Activated CD8-positive, alpha-beta memory T cell treated with anti-CD3 and anti-CD28 coated beads, Interleukin-2, amount 50 U/mL, for 4 hours (primary cell): ENCODE results near the gene IL15RA.
A peak's percentile ranks its signal among the peaks of the same experiment; 100 is the strongest.

Experiments used
- DNase-seq: peaks from one replicate; pipeline ENCODE4 v3.0.0-alpha.2; 2020

The IL15RA gene

GRCh38 chr10:5977471-5978229 is at the start of gene IL15RA:
TSS of gene IL15RA (minus strand) at chr10:5977543. CDS start at chr10:5977492, 51 bp downstream.
- peak; percentile 92 for DNase-seq

DNA sequence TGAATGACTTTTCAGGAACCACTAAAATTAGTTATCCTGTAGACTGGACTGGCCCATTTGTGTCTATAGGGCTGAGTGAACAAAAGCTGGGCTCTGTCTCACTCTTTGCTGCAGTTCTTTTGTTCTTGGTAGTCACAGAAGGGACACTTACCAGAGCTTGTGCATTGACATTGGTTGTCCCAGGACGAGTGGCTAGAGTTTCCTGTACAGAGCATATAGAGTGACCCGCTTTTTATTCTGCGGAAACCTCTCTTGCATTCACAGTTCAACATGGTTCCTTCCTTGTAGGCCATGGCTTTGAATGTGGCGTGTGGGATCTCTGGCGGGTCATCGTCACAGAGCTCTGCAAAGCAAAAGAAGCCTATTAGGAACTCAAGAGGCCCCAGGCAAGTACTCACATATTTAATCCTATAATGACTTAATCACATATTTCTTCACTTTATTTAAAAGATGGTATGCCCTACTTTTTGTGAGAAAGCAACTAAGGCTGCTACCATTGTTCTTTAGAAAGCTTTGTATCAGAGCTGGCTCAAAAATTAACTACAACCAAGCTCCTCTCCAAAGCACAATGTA is 48.4 kb upstream of the IL15RA start:
- no peak for DNase-seq

- no peak for DNase-seq
Measured at GRCh38 chr10:6024334-6024682, 47.0 kb upstream of the IL15RA start.

- no peak for DNase-seq
Measured at GRCh38 chr10:6023661-6024333, 46.5 kb upstream of the IL15RA start.

DNA sequence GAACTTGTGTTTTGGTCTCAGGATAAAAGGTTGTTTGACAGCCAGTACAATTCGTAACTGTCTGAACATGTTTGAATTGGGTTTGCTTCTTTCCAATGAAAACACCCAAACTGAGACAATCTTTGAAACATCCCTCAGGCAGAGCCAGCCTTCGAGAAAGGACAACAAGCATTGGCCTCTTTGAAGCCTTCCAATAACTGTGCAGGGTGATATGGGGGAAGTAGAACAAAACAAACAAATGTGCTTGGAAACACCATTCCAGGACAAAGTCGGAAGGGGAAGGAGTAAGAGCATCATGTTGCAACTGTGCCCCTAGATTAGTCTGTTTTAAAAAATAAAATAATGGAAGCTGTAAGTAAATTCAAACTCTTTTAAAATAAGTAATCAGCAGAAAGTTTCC is 45.3 kb upstream of the IL15RA start:
- no peak for DNase-seq

GRCh38 chr10:6020826-6021225 is 43.5 kb upstream of the IL15RA start:
- DNase-seq = no peak

- no peak for DNase-seq
Measured at GRCh38 chr10:6019796-6020195, 42.5 kb upstream of the IL15RA start.

GRCh38 chr10:6019010-6019782 is 41.9 kb upstream of the IL15RA start:
- no peak for DNase-seq

DNA sequence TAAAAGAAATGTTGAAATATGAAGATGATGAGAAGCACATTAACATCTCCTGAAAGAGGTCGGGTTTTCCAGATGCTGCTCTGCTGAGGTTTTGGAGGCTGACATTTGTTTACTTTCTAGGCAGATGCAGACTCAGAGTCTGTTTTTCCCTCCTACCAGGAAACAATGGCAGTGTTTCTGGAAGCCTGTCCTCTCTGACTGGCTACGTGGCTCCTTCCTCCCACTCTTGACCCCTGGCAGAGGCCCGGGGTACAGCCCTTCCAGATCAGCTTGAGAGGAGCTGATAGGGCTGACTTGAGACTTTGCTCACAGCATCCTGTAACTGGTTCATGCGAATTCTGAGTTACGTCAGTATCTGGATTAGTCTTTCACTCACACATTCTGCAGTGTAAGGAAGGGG is 41.1 kb upstream of the IL15RA start:
- DNase-seq = no peak

GRCh38 chr10:6017781-6018354 is 40.5 kb upstream of the IL15RA start:
- no peak for DNase-seq

GRCh38 chr10:6014241-6014761 is 37.0 kb upstream of the IL15RA start:
- DNase-seq = peak; percentile 65

- DNase-seq = no peak
Measured at GRCh38 chr10:6013413-6014192, 36.3 kb upstream of the IL15RA start.

DNA sequence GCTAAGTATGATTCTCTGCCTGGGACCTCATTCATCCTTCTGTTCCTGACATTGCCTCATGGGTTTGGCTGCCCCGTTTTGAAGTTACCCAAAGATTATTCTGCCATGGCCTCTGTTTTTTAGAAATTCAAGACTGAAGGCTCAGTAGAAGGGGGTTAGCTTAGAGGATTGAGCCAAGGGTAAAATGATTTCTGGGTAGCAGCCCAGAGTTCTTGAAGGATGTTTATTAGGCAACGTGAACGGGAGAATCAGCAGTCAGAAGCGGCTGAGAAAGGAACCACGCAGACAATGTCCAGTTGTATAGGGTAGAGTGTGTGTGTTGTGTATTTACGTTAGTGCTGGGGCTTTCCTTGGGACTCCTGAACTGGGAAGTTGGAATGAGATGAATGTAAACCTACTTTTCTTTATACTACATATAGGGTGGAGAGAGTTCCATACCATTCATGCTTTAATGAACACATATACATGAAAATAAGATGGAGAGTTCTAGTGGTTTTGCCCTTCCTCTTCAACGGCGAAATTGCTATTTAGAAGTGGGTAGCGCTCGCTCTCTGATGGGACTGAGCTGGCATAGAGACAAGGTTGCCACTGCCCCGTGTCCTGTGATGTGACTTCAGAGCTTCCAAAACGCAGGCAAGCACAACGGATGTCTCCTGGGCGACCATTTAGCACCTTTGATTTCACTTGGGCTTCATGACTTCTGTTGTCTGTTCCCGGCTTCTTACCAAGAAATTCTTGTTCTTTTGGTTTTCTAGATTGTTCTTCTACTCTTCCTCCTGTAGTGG is 35.0 kb upstream of the IL15RA start:
- DNase-seq = no peak

DNA sequence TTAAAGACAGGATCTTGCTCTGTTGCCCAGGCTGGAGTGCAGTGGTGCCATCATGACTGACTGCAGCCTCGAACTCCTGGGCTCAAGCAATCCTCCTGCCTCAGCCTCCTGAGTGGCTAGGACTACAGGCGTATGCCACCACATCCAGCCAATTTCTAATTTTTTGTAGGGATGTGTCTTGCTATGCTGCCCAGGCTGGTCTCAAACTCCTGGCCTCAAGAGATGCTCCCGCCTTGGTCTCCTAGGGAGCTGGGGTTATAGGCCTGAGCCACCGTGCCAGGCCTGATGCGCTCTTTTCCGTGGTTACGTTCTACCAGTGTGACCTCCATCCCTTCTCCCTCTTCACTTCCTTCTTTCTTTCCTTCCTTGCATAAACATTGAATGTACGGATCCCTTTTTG is 34.2 kb upstream of the IL15RA start:
- no peak for DNase-seq

- no peak for DNase-seq
Measured at GRCh38 chr10:6010569-6010968, 33.2 kb upstream of the IL15RA start.

DNA sequence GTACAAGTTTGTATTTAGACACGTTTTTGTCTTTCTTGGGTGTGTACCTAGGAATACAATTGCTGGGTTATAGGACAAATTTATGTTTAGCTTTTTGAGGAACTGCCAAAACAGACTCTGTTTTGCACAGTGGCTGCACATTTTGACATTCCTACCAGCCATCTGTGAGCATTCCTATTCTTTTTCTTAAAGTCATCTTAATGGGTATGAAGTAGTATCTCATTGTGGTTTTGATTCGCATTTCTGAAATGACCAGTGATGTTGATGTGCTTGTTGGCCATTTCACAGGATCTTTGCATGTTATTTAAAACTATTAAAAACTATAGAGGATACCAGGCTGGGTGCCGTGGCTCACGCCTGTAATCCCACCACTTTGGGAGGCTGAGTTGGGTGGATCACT is 32.6 kb upstream of the IL15RA start:
- no peak for DNase-seq

- DNase-seq = no peak
Measured at GRCh38 chr10:6009150-6009549, 31.8 kb upstream of the IL15RA start.

DNA sequence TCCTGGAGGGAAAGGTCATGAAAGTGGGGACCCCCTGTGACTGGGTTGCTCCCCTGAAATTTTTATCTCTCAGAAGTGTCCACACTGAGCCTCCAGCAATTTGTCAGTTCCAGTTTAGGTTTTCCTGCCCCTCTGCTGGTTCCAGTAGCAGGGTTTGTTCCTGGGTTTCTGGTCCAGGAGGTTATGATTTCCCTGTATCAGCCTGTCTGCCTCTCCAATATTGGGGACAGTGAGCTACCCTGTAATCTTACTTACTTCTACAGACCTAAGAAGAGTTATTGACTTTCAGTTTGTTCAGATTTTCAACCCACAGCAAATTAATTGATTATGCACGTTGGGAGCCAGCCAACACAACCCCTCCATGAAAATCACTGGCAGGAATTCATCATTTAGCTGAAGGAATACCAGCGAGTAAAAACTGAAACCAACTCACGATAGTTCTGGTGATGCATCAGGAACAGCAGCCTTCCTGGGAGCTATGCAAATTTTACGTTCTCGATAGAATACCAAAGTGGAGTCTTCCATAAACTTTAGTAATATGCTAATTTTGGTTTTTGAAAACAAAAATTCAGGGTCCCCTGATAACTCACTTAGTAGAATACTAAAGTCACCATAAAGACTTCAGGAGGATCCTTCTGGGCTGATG is 31.3 kb upstream of the IL15RA start:
- no peak for DNase-seq

DNA sequence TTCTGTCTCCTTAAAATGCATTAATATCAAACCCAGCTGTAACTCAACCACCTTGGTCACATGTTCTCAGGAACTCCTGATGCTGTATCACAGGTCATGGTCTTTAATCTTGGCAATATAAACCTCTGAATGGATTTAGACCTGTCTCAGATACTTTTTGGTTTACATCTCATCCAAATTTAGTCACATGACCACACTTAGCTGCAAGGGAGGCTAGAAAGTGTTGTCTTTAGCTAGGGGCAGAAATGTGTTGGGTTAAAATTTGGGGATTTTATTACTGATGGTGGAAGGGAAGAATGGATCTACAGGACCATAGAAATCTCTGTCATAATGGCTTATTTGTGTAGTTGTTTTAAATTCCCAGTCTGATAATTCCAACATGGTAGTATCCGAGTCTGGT is 29.6 kb upstream of the IL15RA start:
- DNase-seq = no peak

- no peak for DNase-seq
Measured at GRCh38 chr10:6006546-6006945, 29.2 kb upstream of the IL15RA start.
